HCT116 (cell line): Measurements from ENCODE around the gene ALDH3B1. TPM values are rescaled to one million over a fixed set of nuclear protein-coding genes. Genes with fewer than 3 reads are reported as not detected.
A peak's percentile ranks its signal among the peaks of the same experiment; 100 is the strongest.

Experiments used
- ATAC-seq: fragments of 200-7000 bp; cut with Tn5 transposase; 2 replicates; pipeline ENCODE4 v1.9.1; 2020; ENCODE audit warnings: mild to moderate bottlenecking, moderate library complexity
- BruUV-seq: library from RNA; stranded (reverse); fragments of 400-500 nt; replicated peaks from 2 replicates; lab custom pipeline; 2021; lab: Mats Ljungman, UMichigan
- CTCF ChIA-PET: fragments of 300-600 bp; sonication (Branson Sonifier 250); formaldehyde crosslinking; loops from one replicate; lab custom pipeline; 2021; ENCODE audit warnings: antibody characterized with exemption; lab: Charles Lee
- POLR2A ChIA-PET: fragments of 300-600, 350-600 bp; sonication (Branson Sonifier 250); formaldehyde crosslinking; loops from one replicate; lab custom pipeline; 2021; ENCODE audit warnings: antibody characterized with exemption; lab: Charles Lee
- RAD21 ChIA-PET, 2 experiments: fragments of 300-600 bp; sonication (Branson Sonifier 250); formaldehyde crosslinking; loops; one replicate each; lab custom pipeline; 2023; ENCODE audit warnings: low total read pairs in 2 of 2; ENCODE audit not compliant: uncharacterized antibody in 2 of 2, unreplicated experiment in 2 of 2, low non-redundant PET in 1 of 2; lab: Charles Lee
- DNase-seq: peaks from one replicate; pipeline ENCODE4 v3.0.0-alpha.2; 2010; ENCODE audit warnings: low read depth, low spot score
- H2AFZ ChIP-seq: fragments of 200-600 bp; shearing (Covaris generic), sonication (generic); 2 replicates; pipeline ENCODE4 v1.6.1; 2017; ENCODE audit warnings: low read depth, mixed run types, mixed read lengths, antibody characterized with exemption, low read length; ENCODE audit not compliant: poor library complexity, severe bottlenecking
- H3K27ac ChIP-seq: 2 replicates; pipeline ENCODE4 v1.5.1; 2012; ENCODE audit warnings: low read depth, low read length
- H3K27me3 ChIP-seq: fragments of 200-600 bp; sonication (generic); 2 replicates; pipeline ENCODE4 v1.6.1; 2016; ENCODE audit warnings: mixed run types, low read length, mixed read lengths; ENCODE audit not compliant: insufficient read depth
- H3K36me3 ChIP-seq, 2 experiments: fragments of 200-500 bp in 1 of 2; fragments of 200-600 bp in 1 of 2; sonication (Bioruptor generic) in 1 of 2; sonication (generic) in 1 of 2; 2 replicates each; pipeline versions ENCODE4 v1.5.1 to v1.6.1; 2014 to 2016; ENCODE audit warnings: low read length in 2 of 2, inconsistent platforms in 1 of 2, mixed read lengths in 1 of 2, mixed run types in 1 of 2; ENCODE audit not compliant: insufficient read depth in 2 of 2, control insufficient read depth in 1 of 2
- H3K4me1 ChIP-seq, 2 experiments: fragments of 200-600 bp in 1 of 2; sonication (generic) in 1 of 2; 2 replicates each; pipeline versions ENCODE4 v1.5.1 to v1.6.1; 2012 to 2017; ENCODE audit warnings: low read length in 2 of 2, inconsistent platforms in 1 of 2, mild to moderate bottlenecking in 1 of 2, mixed read lengths in 1 of 2, mixed run types in 1 of 2, moderate library complexity in 1 of 2; ENCODE audit not compliant: insufficient read depth in 2 of 2, control insufficient read depth in 1 of 2
- H3K4me2 ChIP-seq: fragments of 200-600 bp; sonication (generic); 2 replicates; pipeline ENCODE4 v1.6.1; 2017; ENCODE audit warnings: mixed run types, low read length, mixed read lengths
- H3K4me3 ChIP-seq, 2 experiments: fragments of 200-600 bp in 1 of 2; sonication (generic) in 1 of 2; replicated peaks in 1 of 2; 2 replicates each; pipeline ENCODE4 v1.5.1; 2011 to 2016; ENCODE audit warnings: low read length in 2 of 2, control low read depth in 1 of 2, low read depth in 1 of 2, mild to moderate bottlenecking in 1 of 2, mixed read lengths in 1 of 2, mixed run types in 1 of 2
- H3K79me2 ChIP-seq: fragments of 200-600 bp; sonication (generic); 2 replicates; pipeline ENCODE4 v1.6.1; 2017; ENCODE audit warnings: mild to moderate bottlenecking, mixed run types, low read length, moderate library complexity, mixed read lengths; ENCODE audit not compliant: insufficient read depth
- H3K9ac ChIP-seq: fragments of 200-600 bp; sonication (generic); 2 replicates; pipeline ENCODE4 v1.6.1; 2016; ENCODE audit warnings: low read length, mixed read lengths
- H3K9me2 ChIP-seq: fragments of 200-600 bp; sonication (generic), shearing (Covaris generic); 2 replicates; pipeline ENCODE4 v1.6.1; 2017; ENCODE audit warnings: mixed run types, mild to moderate bottlenecking, moderate library complexity; ENCODE audit not compliant: insufficient read depth
- H3K9me3 ChIP-seq, 2 experiments: fragments of 200-500 bp in 1 of 2; fragments of 200-600 bp in 1 of 2; sonication (Bioruptor generic) in 1 of 2; sonication (generic) in 1 of 2; 2 replicates each; pipeline ENCODE4 v1.6.1; 2014 to 2017; ENCODE audit warnings: low read length in 2 of 2, mixed read lengths in 2 of 2, inconsistent platforms in 1 of 2, low read depth in 1 of 2, mild to moderate bottlenecking in 1 of 2, mixed run types in 1 of 2, moderate library complexity in 1 of 2; ENCODE audit not compliant: control insufficient read depth in 1 of 2, insufficient read depth in 1 of 2
- H4K20me1 ChIP-seq: fragments of 200-600 bp; sonication (generic), shearing (Covaris generic); 2 replicates; pipeline ENCODE4 v1.6.1; 2017; ENCODE audit warnings: mixed run types, mild to moderate bottlenecking, moderate library complexity; ENCODE audit not compliant: insufficient read depth
- CBX3 ChIP-seq: IDR thresholded peaks from 2 replicates; pipeline ENCODE4 v1.6.1; 2012; ENCODE audit warnings: low read depth
- EGR1 ChIP-seq: IDR thresholded peaks from 2 replicates; pipeline ENCODE4 v1.6.1; 2012; ENCODE audit warnings: low read depth
- EZH2 ChIP-seq: fragments of 200-600 bp; sonication (generic); IDR thresholded peaks from 2 replicates; pipeline ENCODE4 v1.6.1; 2017; ENCODE audit warnings: antibody characterized with exemption, mixed run types
- EZH2phosphoT487 ChIP-seq: fragments of 200-600 bp; IDR thresholded peaks from 2 replicates; pipeline ENCODE4 v1.6.1; 2018; ENCODE audit warnings: antibody characterized with exemption, borderline replicate concordance
- FOSL1 ChIP-seq: IDR thresholded peaks from 2 replicates; pipeline ENCODE4 v1.6.1; 2012; ENCODE audit warnings: low read depth
- JUND ChIP-seq: IDR thresholded peaks from 2 replicates; pipeline ENCODE4 v1.6.1; 2012
- POLR2A ChIP-seq: IDR thresholded peaks from 2 replicates; pipeline ENCODE4 v1.7.0; 2011; ENCODE audit warnings: borderline replicate concordance; ENCODE audit not compliant: insufficient read depth, insufficient read length; ENCODE audit errors: extremely low read depth
- POLR2AphosphoS5 ChIP-seq: IDR thresholded peaks from 2 replicates; pipeline ENCODE4 v1.6.1; 2011; ENCODE audit warnings: mild to moderate bottlenecking, low read depth, low read length, moderate library complexity
- RAD21 ChIP-seq: IDR thresholded peaks from 2 replicates; pipeline ENCODE4 v1.6.1; 2012; ENCODE audit warnings: low read depth, mild to moderate bottlenecking
- SIN3A ChIP-seq: IDR thresholded peaks from 2 replicates; pipeline ENCODE4 v1.6.1; 2012; ENCODE audit warnings: low read depth
- TCF7L2 ChIP-seq: IDR thresholded peaks from 2 replicates; pipeline ENCODE4 v1.7.0; 2011; ENCODE audit warnings: borderline replicate concordance, inconsistent platforms; ENCODE audit not compliant: insufficient read depth, insufficient read length; ENCODE audit errors: extremely low read depth
- ZFX ChIP-seq: fragments of 450-650 bp; IDR thresholded peaks from 2 replicates; pipeline ENCODE4 v1.6.1; 2017
- intact Hi-C: fragments of 100-400 bp; cut with micrococcal nuclease; formaldehyde crosslinking; loops from 2 replicates; pipeline ENCODE4 v1.10.0; 2022
- total RNA-seq: library from RNA; stranded (reverse); gene quantifications from one replicate; pipeline ENCODE4 v1.2.1, GENCODE V29; 2021; ENCODE audit not compliant: unreplicated experiment
- TF ChIP-seq, protein P1 (sequence below), 3 experiments: fragments of 200-600 bp in 1 of 3; sonication (generic) in 1 of 3; IDR thresholded peaks in 2 of 3; conservative IDR thresholded peaks in 1 of 3; 2 replicates each; pipeline ENCODE4 v1.5.1; 2012 to 2017; ENCODE audit warnings: low read depth in 2 of 3, low read length in 2 of 3, antibody characterized with exemption in 1 of 3, borderline replicate concordance in 1 of 3, control low read depth in 1 of 3, mild to moderate bottlenecking in 1 of 3, mixed read lengths in 1 of 3, mixed run types in 1 of 3, moderate library complexity in 1 of 3; ENCODE audit not compliant: insufficient read depth in 1 of 3

Gene ALDH3B1
- total RNA-seq, 1 experiment from 2014 or later: 25.5 TPM

DNA sequence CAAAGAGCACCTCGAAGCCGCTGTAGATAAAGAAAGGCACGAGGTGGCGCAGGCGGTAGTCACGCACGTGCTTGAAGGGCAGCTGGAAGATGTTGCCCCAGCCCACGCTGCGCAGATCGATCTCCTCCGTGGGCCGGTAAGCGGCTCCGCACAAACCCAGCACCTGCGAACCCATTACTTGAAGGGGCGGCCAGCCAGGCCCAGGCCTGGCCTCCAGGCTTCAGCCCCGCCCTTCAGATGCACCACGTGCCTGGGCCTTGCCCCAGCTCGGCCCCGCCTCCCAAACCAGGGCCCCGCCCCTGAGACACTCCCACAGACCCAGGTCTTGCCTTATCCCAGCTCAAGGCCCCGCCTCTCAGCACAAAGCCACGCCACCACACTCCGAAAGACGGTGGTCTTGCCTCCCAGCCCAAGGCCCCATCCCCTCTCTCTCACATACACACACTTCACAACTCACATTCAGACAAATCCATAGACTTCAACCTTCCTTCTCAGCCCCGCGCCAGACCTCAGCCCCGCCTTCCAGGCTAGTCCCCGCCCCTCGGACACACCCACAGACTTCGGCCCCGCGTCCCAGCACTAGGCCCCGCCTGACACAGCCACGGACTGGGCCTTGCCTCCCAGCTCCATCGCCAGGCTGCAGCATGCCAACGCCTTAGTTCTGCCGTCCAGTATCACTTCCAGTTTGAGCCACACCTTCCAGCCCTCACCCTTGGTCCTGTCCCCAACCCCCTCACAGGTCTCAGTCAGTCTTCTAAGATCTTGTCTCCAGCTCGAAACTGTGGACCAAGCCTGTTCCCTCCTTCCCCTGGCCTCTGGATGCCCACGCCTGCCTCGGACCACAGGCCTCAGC, 13.3 kb upstream of the ALDH3B1 start:
- no peaks in the 10 kb centered on the region for H4K20me1 ChIP-seq
- H3K4me1 ChIP-seq: peaks cover 13 to 25% of the 10 kb centered on the region in 2 experiments; a peak in 3 of 4 replicates
- peak; percentile 96 for ATAC-seq
- intact Hi-C loops: loop anchor here (10.0 kb wide), 1 partner anchor 142 kb away; no protein-coding TSS in a partner anchor
- no peaks in the 10 kb centered on the region for H3K79me2 ChIP-seq
- H3K9me3 ChIP-seq: no peaks in the 10 kb centered on the region
- H3K27ac ChIP-seq: peak overlapping the region; percentile 46
- TF ChIP-seq POLR2AphosphoS5 (peak; percentile 46; the same call in 1 of the 2 replicates), ZFX (peak; percentile 18; the same call in 1 of the 2 replicates), EZH2 (no peak), POLR2A (peak; percentile 29)
- peak overlapping the region; percentile 27 to 45 for H3K4me3 ChIP-seq
- no TSS peak for BruUV-seq
- H3K27me3 ChIP-seq: no peaks in the 10 kb centered on the region
- peak; percentile 89 for DNase-seq
- H3K9me2 ChIP-seq: no peaks in the 10 kb centered on the region
- ChIA-PET POLR2A (interaction anchor here (1.4 kb wide), 1 partner anchor 13 kb away, joined by 9 read pairs; the partner anchor contains the start of gene ALDH3B1), RAD21 (interaction anchor here in 1 of 2 experiments (0.9 kb wide), 1 partner anchor 149 kb away, joined by 5 read pairs; no protein-coding TSS in a partner anchor), CTCF (interaction anchor here (0.7 to 1.4 kb wide), 4 partner anchors 14 to 212 kb away, joined by 3 to 10 read pairs (median 3); no protein-coding TSS in a partner anchor)
- no peak overlapping the region for H2AFZ ChIP-seq
- H3K9ac ChIP-seq: peak overlapping the region; percentile 49
- H3K36me3 ChIP-seq: no peaks in the 10 kb centered on the region
- H3K4me2 ChIP-seq: peak overlapping the region; percentile 89

DNA sequence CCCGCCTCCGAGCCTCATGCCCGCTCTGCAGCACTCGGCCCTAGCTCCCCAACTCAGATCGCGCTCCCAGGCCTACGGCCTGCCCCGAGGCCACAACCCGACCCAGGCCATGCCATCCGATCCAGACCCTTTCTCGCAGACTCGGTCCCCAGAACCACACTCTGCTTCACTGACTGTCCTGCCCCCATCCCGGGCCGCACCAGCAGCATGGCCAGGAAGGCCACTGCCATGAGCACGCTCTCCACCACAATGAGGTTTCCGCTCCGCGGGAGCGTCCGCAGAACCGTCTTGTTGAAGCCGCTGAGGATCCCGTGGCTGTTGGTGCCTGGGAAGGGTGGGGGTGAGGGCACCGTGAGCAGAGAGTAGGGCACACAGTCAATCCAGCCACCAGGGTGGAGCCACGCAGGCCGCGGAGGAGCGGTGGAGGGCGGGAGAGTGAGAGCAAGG, 12.6 kb upstream of the ALDH3B1 start:
- peaks cover 16 to 26% of the 10 kb centered on the region in 2 experiments for H3K4me1 ChIP-seq
- H3K4me2 ChIP-seq: peak overlapping the region; percentile 89
- H3K36me3 ChIP-seq: no peaks in the 10 kb centered on the region
- CTCF ChIA-PET: interaction anchor here (0.8 to 1.4 kb wide), 3 partner anchors 19 to 211 kb away, joined by 3 to 10 read pairs (median 3); no protein-coding TSS in a partner anchor
- no TSS peak for BruUV-seq
- no peak for DNase-seq
- intact Hi-C loops: loop anchor here (10.0 kb wide), 1 partner anchor 143 kb away; no protein-coding TSS in a partner anchor
- no peak for TF ChIP-seq CBX3
- no peak for TF ChIP-seq SIN3A
- no peak for TF ChIP-seq EGR1
- TF ChIP-seq JUND: no peak
- TF ChIP-seq TCF7L2: no peak
- TF ChIP-seq RAD21: no peak
- TF ChIP-seq EZH2phosphoT487: no peak
- no peak for TF ChIP-seq FOSL1
- TF ChIP-seq, protein P1, sequence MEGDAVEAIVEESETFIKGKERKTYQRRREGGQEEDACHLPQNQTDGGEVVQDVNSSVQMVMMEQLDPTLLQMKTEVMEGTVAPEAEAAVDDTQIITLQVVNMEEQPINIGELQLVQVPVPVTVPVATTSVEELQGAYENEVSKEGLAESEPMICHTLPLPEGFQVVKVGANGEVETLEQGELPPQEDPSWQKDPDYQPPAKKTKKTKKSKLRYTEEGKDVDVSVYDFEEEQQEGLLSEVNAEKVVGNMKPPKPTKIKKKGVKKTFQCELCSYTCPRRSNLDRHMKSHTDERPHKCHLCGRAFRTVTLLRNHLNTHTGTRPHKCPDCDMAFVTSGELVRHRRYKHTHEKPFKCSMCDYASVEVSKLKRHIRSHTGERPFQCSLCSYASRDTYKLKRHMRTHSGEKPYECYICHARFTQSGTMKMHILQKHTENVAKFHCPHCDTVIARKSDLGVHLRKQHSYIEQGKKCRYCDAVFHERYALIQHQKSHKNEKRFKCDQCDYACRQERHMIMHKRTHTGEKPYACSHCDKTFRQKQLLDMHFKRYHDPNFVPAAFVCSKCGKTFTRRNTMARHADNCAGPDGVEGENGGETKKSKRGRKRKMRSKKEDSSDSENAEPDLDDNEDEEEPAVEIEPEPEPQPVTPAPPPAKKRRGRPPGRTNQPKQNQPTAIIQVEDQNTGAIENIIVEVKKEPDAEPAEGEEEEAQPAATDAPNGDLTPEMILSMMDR (IDR thresholded peaks at IDR 0.05 in 2 of 3, conservative IDR thresholded peaks at IDR 0.05 in 1 of 3; ENCODE audit: borderline replicate concordance in 1 of 3, insufficient read depth in 1 of 3, low read depth in 2 of 3, low read length in 2 of 3): no peak
- TF ChIP-seq, all 23 proteins: peak for 0
- Histone ChIP-seq H3K79me2 (0 out of 2 replicates have a peak, but pooled peaks cover 3% of the 10 kb centered on the region), H4K20me1 (no peaks in the 10 kb centered on the region), H3K27me3 (no peaks in the 10 kb centered on the region), H3K9me2 (no peaks in the 10 kb centered on the region), H3K4me3 (no peak overlapping the region), H3K9me3 (no peaks in the 10 kb centered on the region), H3K27ac (peak overlapping the region; percentile 46), H2AFZ (no peak overlapping the region), H3K9ac (peak overlapping the region; percentile 49; the same call in 1 of the 2 replicates)
- no peak for ATAC-seq
- POLR2A ChIA-PET: interaction anchor here (1.4 kb wide), 1 partner anchor 13 kb away, joined by 9 read pairs; the partner anchor contains the start of gene ALDH3B1
- RAD21 ChIA-PET: no interaction called here
